ENCODE data around the gene MYO18A.
"Not testable (repeated sequence)": the region's sequence is repeated elsewhere in the genome, so short reads cannot be mapped to it uniquely, and the experiment has no call there.

Gene MYO18A

GRCh38 chr17:29193146-29193545 is 12.9 kb upstream of the MYO18A start:
- peak; percentile 4 for DNase-seq

GRCh38 chr17:29190592-29191207 is 10.5 kb upstream of the MYO18A start:
- peak; percentile 33 for DNase-seq

GRCh38 chr17:29190039-29190438 is 9.8 kb upstream of the MYO18A start:
- no peak for DNase-seq

GRCh38 chr17:29189355-29189754 is 9.2 kb upstream of the MYO18A start:
- no peak for DNase-seq

- DNase-seq: no peak
Measured at GRCh38 chr17:29181226-29181625, 1.0 kb upstream of the MYO18A start.

- no peak for DNase-seq
Measured at GRCh38 chr17:29180788-29181160, 576 bp upstream of the MYO18A start.

GRCh38 chr17:29179232-29180033 is 765 bp downstream of the MYO18A start:
- DNase-seq: no peak

- no peak for DNase-seq
Measured at GRCh38 chr17:29178750-29179231, 1.4 kb downstream of the MYO18A start.

- no peak for DNase-seq
Measured at GRCh38 chr17:29177871-29178749, 2.1 kb downstream of the MYO18A start.

- no peak for DNase-seq
Measured at GRCh38 chr17:29177541-29177870, 2.7 kb downstream of the MYO18A start.

- no peak for DNase-seq
Measured at GRCh38 chr17:29176558-29177351, 3.4 kb downstream of the MYO18A start.

GRCh38 chr17:29175349-29175748 is 4.8 kb downstream of the MYO18A start:
- no peak for DNase-seq

GRCh38 chr17:29172589-29172988 is 7.6 kb downstream of the MYO18A start:
- no peak for DNase-seq

GRCh38 chr17:29170682-29171081 is 9.5 kb downstream of the MYO18A start:
- DNase-seq: no peak

- DNase-seq: no peak
Measured at GRCh38 chr17:29169806-29170591, 10.2 kb downstream of the MYO18A start.

GRCh38 chr17:29168759-29169126 is 11.5 kb downstream of the MYO18A start:
- DNase-seq: not testable (repeated sequence)

- DNase-seq: no peak
Measured at GRCh38 chr17:29168079-29168758, 12.0 kb downstream of the MYO18A start.

GRCh38 chr17:29167393-29168078 is 12.7 kb downstream of the MYO18A start:
- DNase-seq: no peak

GRCh38 chr17:29166507-29166887 is 13.7 kb downstream of the MYO18A start:
- DNase-seq: no peak

GRCh38 chr17:29165800-29166506 is 14.2 kb downstream of the MYO18A start:
- DNase-seq: no peak

Data from MV-4-11 (cell line).